ENCODE measurements around the gene TFF2.

TFF2 gene

DNA sequence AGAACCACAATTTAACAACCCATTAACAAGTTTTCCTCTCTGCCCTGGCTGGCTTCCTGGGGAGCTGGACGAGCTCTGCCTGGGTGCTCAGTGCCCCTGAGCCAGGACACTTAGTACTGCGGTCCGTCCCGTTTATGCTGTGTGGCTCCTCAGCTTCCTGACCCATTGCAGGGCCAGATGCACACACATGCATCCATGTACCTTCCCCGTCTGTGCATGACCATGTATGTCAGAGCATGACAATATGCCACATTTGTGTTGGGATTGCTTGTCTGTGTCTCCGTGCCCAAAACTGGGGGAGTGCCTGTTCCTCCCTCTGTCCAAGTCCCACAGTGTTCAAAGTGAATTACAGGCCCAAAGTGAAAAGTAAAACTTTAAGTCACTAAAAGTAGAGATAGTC is 25.9 kb downstream of the TFF2 start:
- H3K27ac ChIP-seq = no peak overlapping the region
- H3K27me3 ChIP-seq (ENCODE audit: control insufficient read depth, insufficient read depth, low read length) = no peaks in the 10 kb centered on the region
- no peaks in the 10 kb centered on the region for H3K9me3 ChIP-seq (ENCODE audit: control insufficient read depth, low read length)
- no peak overlapping the region for H3K4me3 ChIP-seq (ENCODE audit: low read depth, low read length)
- no peak overlapping the region for H3K4me2 ChIP-seq (ENCODE audit: low read length)
- TF ChIP-seq, protein P1, sequence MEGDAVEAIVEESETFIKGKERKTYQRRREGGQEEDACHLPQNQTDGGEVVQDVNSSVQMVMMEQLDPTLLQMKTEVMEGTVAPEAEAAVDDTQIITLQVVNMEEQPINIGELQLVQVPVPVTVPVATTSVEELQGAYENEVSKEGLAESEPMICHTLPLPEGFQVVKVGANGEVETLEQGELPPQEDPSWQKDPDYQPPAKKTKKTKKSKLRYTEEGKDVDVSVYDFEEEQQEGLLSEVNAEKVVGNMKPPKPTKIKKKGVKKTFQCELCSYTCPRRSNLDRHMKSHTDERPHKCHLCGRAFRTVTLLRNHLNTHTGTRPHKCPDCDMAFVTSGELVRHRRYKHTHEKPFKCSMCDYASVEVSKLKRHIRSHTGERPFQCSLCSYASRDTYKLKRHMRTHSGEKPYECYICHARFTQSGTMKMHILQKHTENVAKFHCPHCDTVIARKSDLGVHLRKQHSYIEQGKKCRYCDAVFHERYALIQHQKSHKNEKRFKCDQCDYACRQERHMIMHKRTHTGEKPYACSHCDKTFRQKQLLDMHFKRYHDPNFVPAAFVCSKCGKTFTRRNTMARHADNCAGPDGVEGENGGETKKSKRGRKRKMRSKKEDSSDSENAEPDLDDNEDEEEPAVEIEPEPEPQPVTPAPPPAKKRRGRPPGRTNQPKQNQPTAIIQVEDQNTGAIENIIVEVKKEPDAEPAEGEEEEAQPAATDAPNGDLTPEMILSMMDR (IDR thresholded peaks at IDR 0.05) = no peak
- no peaks in the 10 kb centered on the region for H3K4me1 ChIP-seq
- H2AFZ ChIP-seq = no peak overlapping the region
- no peaks in the 10 kb centered on the region for H3K79me2 ChIP-seq
- no peaks in the 10 kb centered on the region for H3K36me3 ChIP-seq (ENCODE audit: control insufficient read depth, insufficient read depth, low read length)
- no peak overlapping the region for H3K9ac ChIP-seq

DNA sequence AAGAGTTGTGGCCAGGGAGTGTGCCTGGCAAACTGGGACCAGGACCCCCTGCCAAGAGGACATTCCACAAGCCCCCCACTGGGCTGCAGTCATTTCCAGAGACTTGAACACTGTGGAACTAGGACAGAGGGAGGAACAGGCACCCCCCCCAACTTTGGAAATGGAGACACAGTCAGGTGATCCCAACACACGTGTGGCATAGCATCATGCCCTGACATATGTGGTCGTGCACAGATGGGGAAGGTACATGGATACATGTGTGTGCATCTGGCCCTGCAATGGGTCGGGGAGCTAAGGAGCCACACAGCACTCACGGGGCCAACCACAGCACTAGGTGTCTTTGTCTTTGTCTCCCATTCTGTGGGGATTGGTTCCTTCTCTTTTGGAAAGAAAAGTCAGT is 28.9 kb downstream of the TFF2 start:
- H2AFZ ChIP-seq = no peak overlapping the region
- H3K36me3 ChIP-seq (ENCODE audit: control insufficient read depth, insufficient read depth, low read length) = no peaks in the 10 kb centered on the region
- TF ChIP-seq, protein P1 (IDR thresholded peaks at IDR 0.05) = no peak
- H3K79me2 ChIP-seq = no peaks in the 10 kb centered on the region
- H3K9me3 ChIP-seq (ENCODE audit: control insufficient read depth, low read length) = no peaks in the 10 kb centered on the region
- H3K27ac ChIP-seq = no peak overlapping the region
- H3K4me2 ChIP-seq (ENCODE audit: low read length) = no peak overlapping the region
- H3K4me1 ChIP-seq = no peaks in the 10 kb centered on the region
- H3K4me3 ChIP-seq (ENCODE audit: low read depth, low read length) = no peak overlapping the region
- H3K9ac ChIP-seq = no peak overlapping the region
- no peaks in the 10 kb centered on the region for H3K27me3 ChIP-seq (ENCODE audit: control insufficient read depth, insufficient read depth, low read length)

DNA sequence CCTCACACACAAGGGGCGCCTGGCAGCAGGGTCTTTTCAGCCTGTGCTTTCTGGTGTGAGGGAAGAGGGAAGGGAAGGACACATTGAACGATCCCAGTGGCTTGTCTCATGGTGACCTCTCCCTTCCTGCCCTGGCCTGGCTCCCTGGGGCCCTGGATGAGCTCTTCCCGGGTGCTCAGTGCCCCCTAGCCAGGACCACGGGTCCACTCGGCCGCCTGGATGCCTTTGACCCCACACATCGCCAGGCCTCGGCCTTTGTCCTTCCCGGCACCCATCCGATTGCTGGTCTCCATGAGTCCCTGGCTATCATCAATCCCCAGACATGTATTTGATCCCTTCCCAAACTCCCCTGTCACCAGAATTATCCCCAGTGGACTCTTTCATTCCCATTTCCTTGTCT is 29.6 kb downstream of the TFF2 start:
- TF ChIP-seq, protein P1 (IDR thresholded peaks at IDR 0.05) = no peak
- H3K27me3 ChIP-seq (ENCODE audit: control insufficient read depth, insufficient read depth, low read length) = no peaks in the 10 kb centered on the region
- no peak overlapping the region for H3K9ac ChIP-seq
- no peak overlapping the region for H2AFZ ChIP-seq
- no peaks in the 10 kb centered on the region for H3K79me2 ChIP-seq
- H3K36me3 ChIP-seq (ENCODE audit: control insufficient read depth, insufficient read depth, low read length) = no peaks in the 10 kb centered on the region
- no peaks in the 10 kb centered on the region for H3K9me3 ChIP-seq (ENCODE audit: control insufficient read depth, low read length)
- H3K4me2 ChIP-seq (ENCODE audit: low read length) = no peak overlapping the region
- no peak overlapping the region for H3K4me3 ChIP-seq (ENCODE audit: low read depth, low read length)
- H3K4me1 ChIP-seq = no peaks in the 10 kb centered on the region
- no peak overlapping the region for H3K27ac ChIP-seq

DNA sequence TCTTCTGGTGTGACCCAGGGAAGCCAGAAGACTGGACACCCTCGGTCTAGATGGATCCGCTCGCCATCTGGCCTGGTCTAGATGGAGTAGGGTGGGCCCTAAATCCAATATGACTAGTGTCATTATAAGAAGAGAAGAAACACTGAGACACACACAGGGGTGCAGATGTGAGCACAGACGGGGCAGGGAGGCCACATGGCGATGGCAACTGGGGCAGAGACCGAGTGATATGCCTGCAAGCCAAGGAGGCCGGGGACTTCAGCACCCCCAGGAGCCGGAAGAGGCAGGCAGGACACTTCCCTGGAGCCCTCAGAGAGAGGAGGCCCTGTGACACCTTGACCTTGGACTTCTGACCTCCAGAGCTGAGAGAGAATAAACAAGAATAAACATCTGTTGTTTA is 30.0 kb downstream of the TFF2 start:
- H3K4me2 ChIP-seq (ENCODE audit: low read length) = no peak overlapping the region
- H3K9ac ChIP-seq = no peak overlapping the region
- H3K27ac ChIP-seq = no peak overlapping the region
- no peaks in the 10 kb centered on the region for H3K9me3 ChIP-seq (ENCODE audit: control insufficient read depth, low read length)
- no peaks in the 10 kb centered on the region for H3K4me1 ChIP-seq
- no peak overlapping the region for H3K4me3 ChIP-seq (ENCODE audit: low read depth, low read length)
- TF ChIP-seq, protein P1 (IDR thresholded peaks at IDR 0.05) = no peak
- no peak overlapping the region for H2AFZ ChIP-seq
- no peaks in the 10 kb centered on the region for H3K36me3 ChIP-seq (ENCODE audit: control insufficient read depth, insufficient read depth, low read length)
- H3K79me2 ChIP-seq = no peaks in the 10 kb centered on the region
- H3K27me3 ChIP-seq (ENCODE audit: control insufficient read depth, insufficient read depth, low read length) = no peaks in the 10 kb centered on the region

DNA sequence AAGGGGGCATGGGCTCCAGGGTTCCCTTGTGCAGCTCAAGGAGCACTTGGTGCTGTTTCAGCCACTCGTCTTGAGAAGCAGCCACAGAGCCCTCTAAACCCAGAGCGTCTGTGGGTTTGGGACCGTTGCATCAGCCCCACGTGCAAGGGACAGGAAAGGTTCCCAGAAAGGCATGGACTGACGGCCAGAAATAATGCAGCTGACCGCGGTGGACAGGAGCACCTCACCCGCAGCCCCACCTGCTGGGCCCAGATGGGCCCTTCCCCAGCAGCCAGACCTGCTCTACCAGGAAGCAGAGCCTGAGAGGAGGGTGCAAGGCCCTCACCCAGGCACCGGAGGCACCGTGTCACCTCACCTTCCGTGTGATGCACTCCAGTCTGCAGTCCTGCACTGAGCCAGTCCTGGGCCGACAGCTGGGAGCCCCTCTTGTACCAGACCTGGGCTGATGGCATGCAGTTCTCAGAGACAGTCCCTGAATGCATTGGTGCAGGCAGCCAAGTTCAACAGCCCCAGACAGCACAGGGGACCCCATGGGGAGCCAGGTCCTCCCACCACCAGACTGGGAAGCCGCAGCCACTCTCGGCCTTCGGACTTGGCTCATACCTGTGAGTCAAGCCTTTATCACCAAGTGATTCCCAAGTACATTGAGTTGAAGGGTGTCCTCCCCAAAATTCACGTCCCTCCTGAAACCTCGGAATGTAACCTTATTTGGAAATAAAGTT is 30.8 kb downstream of the TFF2 start:
- no peaks in the 10 kb centered on the region for H3K4me1 ChIP-seq
- no peak overlapping the region for H3K4me3 ChIP-seq (ENCODE audit: low read depth, low read length)
- H3K36me3 ChIP-seq (ENCODE audit: control insufficient read depth, insufficient read depth, low read length) = no peaks in the 10 kb centered on the region
- no peaks in the 10 kb centered on the region for H3K27me3 ChIP-seq (ENCODE audit: control insufficient read depth, insufficient read depth, low read length)
- no peak overlapping the region for H3K4me2 ChIP-seq (ENCODE audit: low read length)
- no peaks in the 10 kb centered on the region for H3K9me3 ChIP-seq (ENCODE audit: control insufficient read depth, low read length)
- no peak overlapping the region for H2AFZ ChIP-seq
- no peak overlapping the region for H3K9ac ChIP-seq
- no peak overlapping the region for H3K27ac ChIP-seq
- no peaks in the 10 kb centered on the region for H3K79me2 ChIP-seq
- TF ChIP-seq, protein P1 (IDR thresholded peaks at IDR 0.05) = no peak
